A673 (cell line): ENCODE measurements around the gene FCRL4. TPM values are rescaled to one million over a fixed set of nuclear protein-coding genes. Genes with fewer than 3 reads are reported as not detected.

Experiments used
- BruUV-seq: library from RNA; stranded (reverse); fragments of 400-500 nt; replicated peaks from 2 replicates; lab custom pipeline; 2021; lab: Mats Ljungman, UMichigan
- CTCF ChIA-PET: fragments of 300-600 bp; sonication (Branson Sonifier 250); formaldehyde crosslinking; loops from one replicate; lab custom pipeline; 2022; ENCODE audit warnings: antibody characterized with exemption; lab: Charles Lee
- POLR2A ChIA-PET: fragments of 300-600 bp; sonication (Branson Sonifier 250); formaldehyde crosslinking; loops from one replicate; lab custom pipeline; 2022; ENCODE audit warnings: antibody characterized with exemption; ENCODE audit not compliant: low non-redundant PET; lab: Charles Lee
- DNase-seq: peaks from one replicate; pipeline ENCODE4 v3.0.0-alpha.2; 2015; ENCODE audit warnings: low spot score
- H3K27ac ChIP-seq: fragments of 200-600 bp; sonication (generic); 2 replicates; pipeline ENCODE4 v1.5.1; 2016; ENCODE audit warnings: mixed run types, low read depth, mild to moderate bottlenecking, mixed read lengths, antibody characterized with exemption, low read length; ENCODE audit not compliant: poor library complexity, severe bottlenecking
- H3K27me3 ChIP-seq: fragments of 200-600 bp; sonication (generic); replicated peaks from 2 replicates; pipeline ENCODE4 v1.6.1; 2017; ENCODE audit warnings: mixed run types, low read depth, mild to moderate bottlenecking, mixed read lengths, antibody characterized with exemption, low read length; ENCODE audit not compliant: insufficient read depth, poor library complexity
- H3K36me3 ChIP-seq: fragments of 200-600 bp; sonication (generic); 2 replicates; pipeline ENCODE4 v1.6.1; 2016; ENCODE audit warnings: mixed run types, mild to moderate bottlenecking, mixed read lengths, antibody characterized with exemption, low read length; ENCODE audit not compliant: insufficient read depth, poor library complexity, severe bottlenecking
- H3K4me1 ChIP-seq: fragments of 200-600 bp; sonication (generic); 2 replicates; pipeline ENCODE4 v1.6.1; 2017; ENCODE audit warnings: mixed run types, mild to moderate bottlenecking, mixed read lengths, antibody characterized with exemption, low read length; ENCODE audit not compliant: insufficient read depth, poor library complexity, severe bottlenecking
- H3K4me3 ChIP-seq: fragments of 200-600 bp; sonication (generic); 2 replicates; pipeline ENCODE4 v1.5.1; 2016; ENCODE audit warnings: low read depth, mixed run types, mild to moderate bottlenecking, mixed read lengths, low read length; ENCODE audit not compliant: poor library complexity, severe bottlenecking
- H3K9me3 ChIP-seq: fragments of 200-600 bp; sonication (generic); 2 replicates; pipeline ENCODE4 v1.6.1; 2016; ENCODE audit warnings: mixed run types, low read depth, mild to moderate bottlenecking, mixed read lengths, antibody characterized with exemption, low read length; ENCODE audit not compliant: poor library complexity, severe bottlenecking
- CTCF ChIP-seq: fragments of 300-800, 200-600 bp; sonication (generic); conservative IDR thresholded peaks from 2 replicates; pipeline ENCODE4 v1.5.1; 2017; ENCODE audit warnings: low read depth, mild to moderate bottlenecking, antibody characterized with exemption, low read length, moderate library complexity, mixed read lengths
- EZH2 ChIP-seq: fragments of 200-600 bp; sonication (generic); IDR thresholded peaks from 2 replicates; pipeline ENCODE4 v1.6.1; 2017; ENCODE audit warnings: borderline replicate concordance, low read depth, mild to moderate bottlenecking, mixed read lengths, antibody characterized with exemption, low read length; ENCODE audit not compliant: poor library complexity, severe bottlenecking
- intact Hi-C: fragments of 100-400 bp; cut with micrococcal nuclease; formaldehyde crosslinking; loops from one replicate; pipeline ENCODE4 v1.10.0; 2022; ENCODE audit not compliant: unreplicated experiment
- total RNA-seq: library from RNA; stranded (reverse); gene quantifications from 2 replicates; pipeline ENCODE4 v1.2.3, GENCODE V29; 2021

Gene FCRL4
- total RNA-seq, 1 experiment from 2014 or later: not detected

GRCh38 chr1:157542676-157543075 is 55.2 kb downstream of the FCRL4 start:
- intact Hi-C loops: no loop called here
- Histone ChIP-seq H3K27ac (no peak overlapping the region), H3K4me3 (no peak overlapping the region), H3K4me1 (no peaks in the 10 kb centered on the region), H3K9me3 (no peaks in the 10 kb centered on the region), H3K36me3 (no peaks in the 10 kb centered on the region), H3K27me3 (peaks cover 46% of the 10 kb centered on the region)
- BruUV-seq: no TSS peak
- ChIA-PET CTCF (no interaction called here), POLR2A (no interaction called here)
- no peak for TF ChIP-seq EZH2
- no peak for TF ChIP-seq CTCF
- DNase-seq: peak; percentile 28

- no TSS peak for BruUV-seq
- POLR2A ChIA-PET: no interaction called here
- Histone ChIP-seq H3K27me3 (peaks cover 38% of the 10 kb centered on the region), H3K27ac (no peak overlapping the region), H3K4me3 (no peak overlapping the region), H3K36me3 (no peaks in the 10 kb centered on the region), H3K4me1 (no peaks in the 10 kb centered on the region), H3K9me3 (no peaks in the 10 kb centered on the region)
- no peak for TF ChIP-seq EZH2
- TF ChIP-seq CTCF: no peak
- intact Hi-C loops: no loop called here
- DNase-seq: no peak
- CTCF ChIA-PET: no interaction called here
These were observed 57.0 kb downstream of the FCRL4 start for GRCh38 chr1:157540852-157541251.

- ChIA-PET POLR2A (no interaction called here), CTCF (no interaction called here)
- intact Hi-C loops: no loop called here
- Histone ChIP-seq H3K9me3 (no peaks in the 10 kb centered on the region), H3K4me1 (no peaks in the 10 kb centered on the region), H3K27me3 (peaks cover 34% of the 10 kb centered on the region), H3K36me3 (no peaks in the 10 kb centered on the region), H3K4me3 (no peak overlapping the region), H3K27ac (no peak overlapping the region)
- DNase-seq: no peak
- BruUV-seq: no TSS peak
- TF ChIP-seq EZH2 (no peak), CTCF (no peak)
These were observed 57.6 kb downstream of the FCRL4 start for GRCh38 chr1:157540160-157540748.
